Measurements from ENCODE around the gene ZNF746.
"Not testable (repeated sequence)": the region's sequence is repeated elsewhere in the genome, so short reads cannot be mapped to it uniquely, and the experiment has no call there.

Gene ZNF746

GRCh38 chr7:149457766-149458165 is 39.8 kb downstream of the ZNF746 start:
- FAIRE-seq: no peak

- FAIRE-seq: no peak
Measured at GRCh38 chr7:149456506-149457421, 40.8 kb downstream of the ZNF746 start.

- no peak for FAIRE-seq
Measured at GRCh38 chr7:149455175-149455950, 42.2 kb downstream of the ZNF746 start.

DNA sequence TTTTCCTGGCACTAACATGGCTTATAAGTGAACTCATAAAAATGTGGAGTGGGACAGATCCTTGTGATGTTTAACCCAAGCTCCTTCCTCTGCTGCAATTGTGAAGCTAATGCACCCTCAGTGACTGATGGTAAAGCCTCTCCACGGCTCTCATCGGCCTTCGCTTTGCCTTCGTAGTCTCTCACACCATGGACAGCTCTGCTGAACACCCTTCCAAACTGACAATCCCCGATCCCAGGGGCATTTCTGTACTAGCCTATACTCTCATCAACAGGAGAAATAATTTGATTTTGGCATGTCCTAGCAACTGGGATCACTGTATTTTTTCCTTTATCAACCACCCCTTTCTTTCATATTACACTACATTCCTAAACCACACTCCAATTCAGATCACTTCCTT is 42.9 kb downstream of the ZNF746 start:
- FAIRE-seq: no peak

DNA sequence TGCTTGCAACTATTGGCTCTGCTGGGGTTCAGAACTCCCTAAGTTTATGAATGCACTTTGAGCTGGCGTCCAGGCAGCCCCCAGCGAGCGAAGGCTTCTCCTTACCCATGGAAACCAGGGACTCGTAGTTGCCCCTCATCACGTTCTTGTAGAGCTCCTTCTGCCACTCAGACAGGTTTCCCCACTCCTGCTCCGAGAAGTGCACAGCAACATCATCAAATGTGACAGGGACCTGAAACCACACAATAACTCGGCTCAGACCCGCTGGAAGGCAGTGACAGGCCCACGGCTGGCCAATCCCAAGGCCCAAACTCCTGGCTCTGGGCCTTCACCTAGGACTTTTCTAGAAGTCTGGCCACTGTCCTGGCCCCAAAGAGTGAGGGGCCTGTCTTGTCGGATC is 43.6 kb downstream of the ZNF746 start:
- FAIRE-seq: no peak

- no peak for FAIRE-seq
Measured at GRCh38 chr7:149450821-149451220, 46.8 kb downstream of the ZNF746 start.

- FAIRE-seq: no peak
Measured at GRCh38 chr7:149449897-149450296, 47.7 kb downstream of the ZNF746 start.

- no peak for FAIRE-seq
Measured at GRCh38 chr7:149448961-149449360, 48.6 kb downstream of the ZNF746 start.

- FAIRE-seq: not testable (repeated sequence)
Measured at GRCh38 chr7:149446026-149446425, 51.6 kb downstream of the ZNF746 start.

GRCh38 chr7:149444287-149444686 is 53.3 kb downstream of the ZNF746 start:
- FAIRE-seq: no peak

DNA sequence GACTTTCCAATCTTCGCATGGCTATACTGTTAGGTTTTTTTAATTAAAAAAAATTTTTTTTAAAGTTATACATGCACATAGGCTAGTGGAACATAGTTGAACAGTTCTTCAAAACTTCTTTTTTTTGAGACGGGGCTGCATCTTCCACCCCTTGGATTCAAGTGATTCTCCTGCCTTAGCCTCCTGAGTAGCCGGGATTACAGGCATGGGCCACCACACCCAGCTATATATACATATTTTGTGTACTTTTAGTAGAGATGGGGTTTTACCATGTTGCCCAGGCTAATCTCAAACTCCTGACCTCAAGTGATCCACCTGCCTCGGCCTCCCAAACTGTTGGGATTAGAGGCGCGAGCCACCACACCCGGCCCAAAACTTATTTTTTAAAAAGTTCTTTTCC is 54.1 kb downstream of the ZNF746 start:
- FAIRE-seq: no peak

GRCh38 chr7:149442924-149443323 is 54.7 kb downstream of the ZNF746 start:
- no peak for FAIRE-seq

- FAIRE-seq: no peak
Measured at GRCh38 chr7:149440222-149440621, 57.4 kb downstream of the ZNF746 start.

DNA sequence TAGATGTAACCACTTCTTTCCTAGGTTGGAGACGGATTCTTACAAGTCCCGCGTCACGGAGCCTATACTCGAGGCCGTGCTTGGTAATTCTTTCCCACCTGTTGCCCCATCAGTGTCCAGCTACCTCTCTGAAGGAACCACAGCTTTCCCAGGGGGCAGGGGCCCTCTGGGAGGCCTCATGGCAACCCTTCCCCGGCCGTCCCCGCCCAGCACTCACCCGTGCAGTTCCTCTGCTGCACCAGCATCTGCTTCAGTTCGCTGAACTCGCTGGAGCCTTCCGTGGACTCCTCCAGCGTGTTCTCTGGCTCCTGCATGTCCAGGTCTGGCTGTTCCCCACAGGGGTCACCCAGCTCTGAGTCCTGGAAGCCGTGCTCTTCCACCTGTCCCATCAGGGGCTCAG is 61.3 kb downstream of the ZNF746 start:
- no peak for FAIRE-seq

- no peak for FAIRE-seq
Measured at GRCh38 chr7:149433124-149433523, 64.5 kb downstream of the ZNF746 start.

GRCh38 chr7:149432121-149432691 is 65.4 kb downstream of the ZNF746 start:
- FAIRE-seq: no peak

DNA sequence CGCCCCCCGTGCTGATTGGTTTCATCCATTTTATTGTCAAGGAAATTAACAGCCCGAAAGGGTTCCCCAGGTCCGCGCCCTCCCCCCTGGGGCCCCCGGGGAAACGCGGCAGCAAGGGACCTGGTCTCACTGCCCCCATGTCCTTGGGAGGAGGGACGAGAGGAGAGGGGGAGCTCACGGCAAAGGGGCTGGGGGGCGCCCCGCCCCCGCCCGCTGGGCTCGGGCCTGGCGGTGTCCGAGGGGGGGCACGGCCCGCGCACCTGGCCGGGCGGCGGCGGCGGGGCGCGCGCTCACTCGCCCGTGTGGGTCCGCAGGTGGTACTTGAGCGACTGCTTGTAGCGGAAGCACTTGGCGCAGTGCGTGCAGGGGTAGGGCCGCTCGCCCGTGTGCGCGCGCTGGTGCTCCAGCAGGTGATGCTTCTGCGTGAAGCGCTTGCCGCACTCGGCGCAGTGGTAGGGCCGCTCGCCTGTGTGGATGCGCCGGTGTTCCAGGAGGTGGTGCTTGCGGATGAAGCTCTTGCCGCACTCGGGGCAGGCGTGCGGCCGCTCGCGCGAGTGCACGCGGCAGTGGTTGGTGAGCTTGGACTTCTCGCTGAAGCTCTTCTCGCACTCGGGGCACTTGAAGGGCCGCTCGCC is 66.0 kb downstream of the ZNF746 start:
- FAIRE-seq: no peak

DNA sequence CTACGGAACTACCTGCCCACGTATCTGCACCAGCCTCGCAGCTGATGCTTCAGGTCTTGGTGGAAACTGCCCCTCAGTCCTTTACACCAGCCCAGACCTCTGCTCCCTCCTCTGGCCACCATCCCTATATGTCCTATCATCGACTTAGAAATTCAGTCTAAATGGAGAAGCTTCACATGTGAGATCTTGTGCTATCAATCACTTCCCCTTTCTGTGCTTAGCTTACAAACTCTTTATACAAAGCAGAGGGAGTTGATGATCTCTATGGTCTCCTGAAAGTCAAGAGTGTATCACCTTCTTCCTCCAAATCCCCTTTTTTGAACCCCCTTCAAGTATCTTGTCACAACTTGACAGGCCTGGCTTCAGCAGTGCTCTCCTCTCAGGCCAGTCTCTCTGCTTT is 67.4 kb downstream of the ZNF746 start:
- no peak for FAIRE-seq

GRCh38 chr7:149427893-149428292 is 69.7 kb downstream of the ZNF746 start:
- FAIRE-seq: no peak

DNA sequence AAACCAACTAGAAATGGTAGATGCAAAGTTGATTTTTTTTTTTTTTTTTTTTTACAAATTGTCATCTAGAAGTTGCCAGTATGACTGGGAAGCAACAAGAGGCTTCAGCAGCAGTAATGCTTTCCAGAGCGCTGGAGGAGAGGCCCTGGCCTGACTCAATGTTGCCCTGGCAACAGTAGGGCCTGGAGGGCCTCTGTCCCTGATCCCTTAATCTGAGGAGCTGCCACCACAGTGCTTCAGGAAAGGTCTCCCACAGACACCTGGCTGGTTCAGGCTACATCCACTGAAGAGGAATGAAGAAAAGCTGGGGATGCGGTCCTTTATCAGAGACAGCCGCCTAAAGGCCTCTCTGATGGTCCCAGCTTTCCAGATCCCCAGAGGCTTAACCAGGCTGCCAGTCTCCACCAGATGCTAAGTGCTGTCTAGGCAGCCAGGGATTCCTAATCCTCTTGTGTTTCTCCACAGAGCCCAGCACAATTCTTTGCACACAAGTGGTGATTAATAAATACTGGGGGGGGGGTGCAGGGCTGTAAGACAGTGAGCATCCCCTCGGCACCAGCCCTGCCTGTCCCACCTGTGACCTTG is 70.4 kb downstream of the ZNF746 start:
- no peak for FAIRE-seq

GRCh38 chr7:149423449-149424110 is 74.0 kb downstream of the ZNF746 start:
- no peak for FAIRE-seq

DNA sequence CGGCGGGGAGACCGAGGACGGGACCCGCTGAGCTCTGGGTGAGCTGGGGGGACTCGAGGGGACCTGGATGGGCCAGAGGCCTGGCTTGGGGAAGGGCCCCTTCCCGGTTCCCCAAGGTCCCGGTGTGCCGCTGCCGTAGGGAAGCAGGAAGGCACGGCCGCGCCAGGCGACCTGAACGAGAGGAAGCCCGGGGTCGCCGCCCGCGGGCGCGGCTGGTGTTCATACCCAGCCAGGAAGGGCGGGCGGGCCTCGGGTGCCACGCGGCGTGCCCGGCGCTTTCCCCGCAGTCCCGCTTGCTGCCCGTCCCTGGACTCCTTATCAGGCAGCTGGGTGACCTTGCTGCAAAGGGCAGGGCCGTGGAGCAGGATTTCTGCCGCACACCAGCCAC is 74.7 kb downstream of the ZNF746 start:
- FAIRE-seq: no peak

Measured in G401.6 (cell line).